SU-DHL-6 (cell line): Measurements from ENCODE around the gene LRFN2.

ENCODE experiments used
- H2AFZ ChIP-seq: fragments of 200-600 bp; sonication (generic); 2 replicates; pipeline ENCODE4 v1.6.1; 2014; ENCODE audit warnings: low read depth, mild to moderate bottlenecking, moderate library complexity, mixed read lengths, antibody characterized with exemption, low read length; ENCODE audit not compliant: severe bottlenecking
- H3F3A ChIP-seq: fragments of 200-600 bp; shearing (Covaris generic); 2 replicates; pipeline ENCODE4 v1.6.0; 2016; ENCODE audit warnings: antibody characterized with exemption, mild to moderate bottlenecking; ENCODE audit not compliant: insufficient read depth
- H3K27ac ChIP-seq: fragments of 200-600 bp; sonication (generic); 2 replicates; pipeline ENCODE4 v1.5.1; 2016; ENCODE audit warnings: low read depth, mild to moderate bottlenecking, low read length, moderate library complexity, mixed read lengths
- H3K27me3 ChIP-seq: fragments of 200-600 bp; sonication (generic), shearing (Covaris generic); 2 replicates; pipeline ENCODE4 v1.6.0; 2014; ENCODE audit warnings: mild to moderate bottlenecking, low read length
- H3K36me3 ChIP-seq: fragments of 200-600 bp; sonication (generic); 2 replicates; pipeline ENCODE4 v1.6.1; 2014; ENCODE audit warnings: mild to moderate bottlenecking, low read length, mixed read lengths
- H3K4me2 ChIP-seq: fragments of 300-600, 200-600 bp; shearing (Covaris generic), sonication (generic); 2 replicates; pipeline ENCODE4 v1.6.0; 2014; ENCODE audit warnings: low read length, low read depth, mild to moderate bottlenecking; ENCODE audit not compliant: poor library complexity, severe bottlenecking
- H3K4me3 ChIP-seq: fragments of 200-600 bp; sonication (generic); 2 replicates; pipeline ENCODE4 v1.5.1; 2014; ENCODE audit warnings: antibody characterized with exemption, low read length, mild to moderate bottlenecking, mixed read lengths; ENCODE audit not compliant: insufficient read depth, poor library complexity, severe bottlenecking
- H3K79me2 ChIP-seq: fragments of 200-600 bp; sonication (generic); 2 replicates; pipeline ENCODE4 v1.6.1; 2014; ENCODE audit warnings: mild to moderate bottlenecking, low read length, moderate library complexity; ENCODE audit not compliant: insufficient read depth
- H3K9ac ChIP-seq: fragments of 200-600 bp; sonication (generic); 2 replicates; pipeline ENCODE4 v1.7.0; 2014; ENCODE audit warnings: mild to moderate bottlenecking, low read length
- H3K9me2 ChIP-seq: fragments of 200-600 bp; sonication (generic); replicated peaks from 2 replicates; pipeline ENCODE4 v1.6.1; 2014; ENCODE audit warnings: low read length; ENCODE audit not compliant: insufficient read depth
- H3K9me3 ChIP-seq: fragments of 200-600 bp; sonication (generic); 2 replicates; pipeline ENCODE4 v1.6.1; 2014; ENCODE audit warnings: low read length, mixed read lengths; ENCODE audit not compliant: insufficient read depth
- H4K20me1 ChIP-seq: fragments of 200-600 bp; sonication (generic); 2 replicates; pipeline ENCODE4 v1.6.1; 2014; ENCODE audit warnings: low read depth, mild to moderate bottlenecking, antibody characterized with exemption, low read length, moderate library complexity, mixed read lengths
- CTCF ChIP-seq: fragments of 200-600 bp; sonication (generic); IDR thresholded peaks from one replicate; pipeline ENCODE4 v1.5.1; 2017; ENCODE audit warnings: antibody characterized with exemption, mild to moderate bottlenecking, low read length, moderate library complexity; ENCODE audit not compliant: insufficient read depth, poor library complexity, severe bottlenecking
- EZH2phosphoT487 ChIP-seq: fragments of 200-600 bp; sonication (generic), shearing (Covaris generic); conservative IDR thresholded peaks from 2 replicates; pipeline ENCODE4 v1.6.1; 2018; ENCODE audit warnings: mild to moderate bottlenecking, antibody characterized with exemption, low read length, moderate library complexity, mixed read lengths

The LRFN2 gene

GRCh38 chr6:40598516-40598915 is 11.4 kb upstream of the LRFN2 start:
- H2AFZ ChIP-seq, result no peak overlapping the region
- H3K4me3 ChIP-seq, result no peak overlapping the region
- TF ChIP-seq CTCF (no peak), EZH2phosphoT487 (no peak)
- H3K27ac ChIP-seq, result no peak overlapping the region
- H3K79me2 ChIP-seq, result no peaks in the 10 kb centered on the region
- no peaks in the 10 kb centered on the region for H4K20me1 ChIP-seq
- H3K36me3 ChIP-seq, result no peaks in the 10 kb centered on the region
- H3K9ac ChIP-seq, result no peak overlapping the region
- H3K9me3 ChIP-seq, result no peaks in the 10 kb centered on the region
- no peak overlapping the region for H3K4me2 ChIP-seq
- no peaks in the 10 kb centered on the region for H3F3A ChIP-seq
- H3K9me2 ChIP-seq, result no peaks in the 10 kb centered on the region
- H3K27me3 ChIP-seq, result no peaks in the 10 kb centered on the region

- Histone ChIP-seq H4K20me1 (no peaks in the 10 kb centered on the region), H3K9ac (no peak overlapping the region), H3K4me2 (no peak overlapping the region), H3F3A (no peaks in the 10 kb centered on the region), H3K27me3 (no peaks in the 10 kb centered on the region), H3K79me2 (no peaks in the 10 kb centered on the region), H3K4me3 (no peak overlapping the region), H3K9me3 (no peaks in the 10 kb centered on the region), H2AFZ (no peak overlapping the region), H3K27ac (no peak overlapping the region), H3K9me2 (no peaks in the 10 kb centered on the region), H3K36me3 (no peaks in the 10 kb centered on the region)
- 0 out of 2 replicates have a peak, but pooled peaks have one; percentile 68 for TF ChIP-seq EZH2phosphoT487
- no peak for TF ChIP-seq CTCF
Measured at GRCh38 chr6:40597301-40597700, 10.1 kb upstream of the LRFN2 start.

GRCh38 chr6:40588480-40588879 is 1.3 kb upstream of the LRFN2 start:
- no peaks in the 10 kb centered on the region for H3K27me3 ChIP-seq
- H3K79me2 ChIP-seq, result no peaks in the 10 kb centered on the region
- H3K27ac ChIP-seq, result no peak overlapping the region
- no peaks in the 10 kb centered on the region for H4K20me1 ChIP-seq
- no peak overlapping the region for H2AFZ ChIP-seq
- no peak overlapping the region for H3K4me2 ChIP-seq
- no peak overlapping the region for H3K4me3 ChIP-seq
- TF ChIP-seq EZH2phosphoT487, result no peak
- no peak for TF ChIP-seq CTCF
- H3K9ac ChIP-seq, result no peak overlapping the region
- H3K9me2 ChIP-seq, result no peaks in the 10 kb centered on the region
- H3K9me3 ChIP-seq, result no peaks in the 10 kb centered on the region
- no peaks in the 10 kb centered on the region for H3K36me3 ChIP-seq
- H3F3A ChIP-seq, result no peaks in the 10 kb centered on the region

GRCh38 chr6:40588070-40588384 is 863 bp upstream of the LRFN2 start:
- no peak overlapping the region for H3K4me2 ChIP-seq
- no peaks in the 10 kb centered on the region for H3K9me2 ChIP-seq
- no peaks in the 10 kb centered on the region for H3F3A ChIP-seq
- no peaks in the 10 kb centered on the region for H3K79me2 ChIP-seq
- H3K9me3 ChIP-seq, result no peaks in the 10 kb centered on the region
- no peak overlapping the region for H2AFZ ChIP-seq
- no peaks in the 10 kb centered on the region for H3K27me3 ChIP-seq
- no peaks in the 10 kb centered on the region for H4K20me1 ChIP-seq
- H3K9ac ChIP-seq, result no peak overlapping the region
- H3K4me3 ChIP-seq, result no peak overlapping the region
- no peak for TF ChIP-seq EZH2phosphoT487
- no peak for TF ChIP-seq CTCF
- no peak overlapping the region for H3K27ac ChIP-seq
- H3K36me3 ChIP-seq, result no peaks in the 10 kb centered on the region
